ENCODE results near the gene GPRC5C. TPM values are rescaled to one million over a fixed set of nuclear protein-coding genes. Genes with fewer than 3 reads are reported as not detected.

The GPRC5C gene
- total RNA-seq, 1 donor from 2014 or later: 70.4 TPM

DNA sequence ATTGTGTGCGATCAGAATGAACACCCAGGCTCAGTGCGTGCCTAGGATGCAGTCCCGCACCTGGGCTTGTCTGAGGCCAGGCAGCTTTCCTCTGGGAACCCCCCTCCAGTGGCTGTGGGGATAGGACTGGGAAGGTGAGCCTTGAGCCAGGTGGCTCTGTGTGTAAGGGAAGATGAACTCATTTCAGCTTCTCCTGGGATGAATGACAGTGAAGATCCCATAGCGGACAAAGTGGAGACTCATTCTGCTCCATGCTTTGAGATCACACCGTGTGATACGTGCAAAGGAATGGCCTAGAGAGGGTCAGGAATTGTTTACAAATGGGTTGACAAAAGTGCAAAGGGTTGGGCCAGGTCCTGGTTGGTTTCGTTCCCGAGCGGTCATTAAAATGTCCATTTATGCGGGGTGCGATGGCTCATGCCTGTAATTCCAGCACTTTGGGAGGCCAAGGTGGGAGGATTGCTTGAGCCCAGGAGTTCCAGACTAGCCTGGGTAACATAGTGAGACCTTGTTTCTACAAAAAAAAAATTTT is 15.8 kb downstream of the GPRC5C start:
- H3K36me3 ChIP-seq (ENCODE audit: insufficient read depth, low read length): no peaks in the 10 kb centered on the region
- H3K36me3 Mint-ChIP-seq (ENCODE audit: low read depth, unreplicated experiment): peaks cover 21% of the 10 kb centered on the region
- TF ChIP-seq EZH2 (IDR thresholded peaks at IDR 0.05; ENCODE audit: insufficient read depth, low read length): no peak
- TF ChIP-seq, protein P1, sequence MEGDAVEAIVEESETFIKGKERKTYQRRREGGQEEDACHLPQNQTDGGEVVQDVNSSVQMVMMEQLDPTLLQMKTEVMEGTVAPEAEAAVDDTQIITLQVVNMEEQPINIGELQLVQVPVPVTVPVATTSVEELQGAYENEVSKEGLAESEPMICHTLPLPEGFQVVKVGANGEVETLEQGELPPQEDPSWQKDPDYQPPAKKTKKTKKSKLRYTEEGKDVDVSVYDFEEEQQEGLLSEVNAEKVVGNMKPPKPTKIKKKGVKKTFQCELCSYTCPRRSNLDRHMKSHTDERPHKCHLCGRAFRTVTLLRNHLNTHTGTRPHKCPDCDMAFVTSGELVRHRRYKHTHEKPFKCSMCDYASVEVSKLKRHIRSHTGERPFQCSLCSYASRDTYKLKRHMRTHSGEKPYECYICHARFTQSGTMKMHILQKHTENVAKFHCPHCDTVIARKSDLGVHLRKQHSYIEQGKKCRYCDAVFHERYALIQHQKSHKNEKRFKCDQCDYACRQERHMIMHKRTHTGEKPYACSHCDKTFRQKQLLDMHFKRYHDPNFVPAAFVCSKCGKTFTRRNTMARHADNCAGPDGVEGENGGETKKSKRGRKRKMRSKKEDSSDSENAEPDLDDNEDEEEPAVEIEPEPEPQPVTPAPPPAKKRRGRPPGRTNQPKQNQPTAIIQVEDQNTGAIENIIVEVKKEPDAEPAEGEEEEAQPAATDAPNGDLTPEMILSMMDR (IDR thresholded peaks at IDR 0.05; ENCODE audit: insufficient read depth, low read depth, low read length): no peak
- H3K9ac ChIP-seq (ENCODE audit: low read length): no peak overlapping the region
- no peaks in the 10 kb centered on the region for H3K9me3 Mint-ChIP-seq (ENCODE audit: unreplicated experiment)
- H3K27me3 Mint-ChIP-seq (ENCODE audit: low read depth, unreplicated experiment): peaks cover 2% of the 10 kb centered on the region
- H3K27ac Mint-ChIP-seq (ENCODE audit: unreplicated experiment): no peak overlapping the region
- FAIRE-seq: no peak
- H4K20me1 ChIP-seq (ENCODE audit: insufficient read depth, low read length): no peaks in the 10 kb centered on the region
- H3K27ac ChIP-seq (ENCODE audit: low read depth, low read length): no peak overlapping the region
- DNase-seq (ENCODE audit: low read depth): no peak
- H3K4me1 ChIP-seq (ENCODE audit: insufficient read depth, low read length): peaks cover 4% of the 10 kb centered on the region
- no peaks in the 10 kb centered on the region for H3K79me2 ChIP-seq (ENCODE audit: insufficient read depth, low read length)
- H3K27me3 ChIP-seq (ENCODE audit: insufficient read depth, low read length): no peaks in the 10 kb centered on the region
- no peak overlapping the region for H3K4me3 Mint-ChIP-seq (ENCODE audit: unreplicated experiment)
- H3K4me1 Mint-ChIP-seq (ENCODE audit: low read depth, unreplicated experiment): peaks cover 10% of the 10 kb centered on the region
- H3K9me3 ChIP-seq (ENCODE audit: insufficient read depth, low read depth, low read length): no peaks in the 10 kb centered on the region
- H2AFZ ChIP-seq (ENCODE audit: low read depth, low read length): no peak overlapping the region
- no peak overlapping the region for H3K4me3 ChIP-seq (ENCODE audit: insufficient read depth, low read depth, low read length)
- no peak overlapping the region for H3K4me2 ChIP-seq (ENCODE audit: low read length)

DNA sequence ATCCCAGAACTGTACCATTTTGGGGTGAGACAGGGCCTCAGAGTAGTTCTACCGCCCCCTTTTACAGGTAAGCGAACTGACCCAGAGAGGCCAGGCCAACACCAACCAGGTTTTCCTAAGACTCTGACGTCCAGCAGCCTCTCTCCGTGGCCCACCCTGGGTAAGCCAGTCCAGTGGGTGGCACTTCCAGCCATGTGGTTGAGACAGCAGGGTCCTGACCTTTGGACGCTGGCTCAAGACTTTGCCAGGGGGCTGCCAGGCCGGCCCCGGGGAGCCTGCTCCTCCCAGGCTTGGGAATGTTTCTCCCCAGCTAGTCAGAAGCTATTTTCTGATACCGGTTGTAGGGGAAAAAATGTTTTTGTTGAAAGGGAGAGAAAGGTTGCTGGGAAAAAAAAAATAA is 16.9 kb downstream of the GPRC5C start:
- Mint-ChIP-seq H3K9me3 (ENCODE audit: unreplicated experiment) (no peaks in the 10 kb centered on the region), H3K27me3 (ENCODE audit: low read depth, unreplicated experiment) (peaks cover 5% of the 10 kb centered on the region)

DNA sequence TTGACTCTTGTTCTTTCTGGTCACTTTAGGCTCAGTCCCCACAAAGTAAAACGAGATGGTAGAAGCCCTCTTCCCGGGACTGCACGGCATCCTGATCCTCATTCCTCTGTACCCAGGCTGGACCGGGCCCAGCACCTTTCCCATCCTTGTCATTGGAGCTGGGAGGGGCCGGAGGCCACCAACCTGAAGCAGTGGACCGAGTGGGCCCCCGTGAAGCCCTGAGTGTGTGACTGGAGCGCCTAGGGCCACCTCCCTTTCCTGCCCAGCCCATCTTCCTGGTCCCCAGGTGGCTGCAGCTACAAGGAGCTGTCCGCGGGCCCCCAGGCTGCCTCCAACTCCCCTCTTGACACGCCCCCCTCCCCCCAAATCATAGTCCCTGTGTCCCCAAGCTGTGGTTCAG is 17.4 kb downstream of the GPRC5C start:
- FAIRE-seq: no peak
- H3K4me1 Mint-ChIP-seq (ENCODE audit: low read depth, unreplicated experiment): peaks cover 4% of the 10 kb centered on the region
- H3K27ac Mint-ChIP-seq (ENCODE audit: unreplicated experiment): no peak overlapping the region

More for the DNA sequence above, 16.9 kb downstream of the GPRC5C start:
- FAIRE-seq (no peak), DNase-seq (ENCODE audit: low read depth) (no peak)
- Histone ChIP-seq H3K27me3 (ENCODE audit: insufficient read depth, low read length) (peaks cover 6% of the 10 kb centered on the region), H4K20me1 (ENCODE audit: insufficient read depth, low read length) (no peaks in the 10 kb centered on the region), H3K4me2 (ENCODE audit: low read length) (no peak overlapping the region), H3K79me2 (ENCODE audit: insufficient read depth, low read length) (no peaks in the 10 kb centered on the region), H3K9ac (ENCODE audit: low read length) (no peak overlapping the region), H3K4me3 (ENCODE audit: insufficient read depth, low read depth, low read length) (no peak overlapping the region), H3K27ac (ENCODE audit: low read depth, low read length) (no peak overlapping the region), H3K4me1 (ENCODE audit: insufficient read depth, low read length) (no peaks in the 10 kb centered on the region), H3K9me3 (ENCODE audit: insufficient read depth, low read depth, low read length) (no peaks in the 10 kb centered on the region), H2AFZ (ENCODE audit: low read depth, low read length) (no peak overlapping the region), H3K36me3 (ENCODE audit: insufficient read depth, low read length) (no peaks in the 10 kb centered on the region)
- Mint-ChIP-seq H3K4me3 (ENCODE audit: unreplicated experiment) (no peak overlapping the region), H3K36me3 (ENCODE audit: low read depth, unreplicated experiment) (peaks cover 21% of the 10 kb centered on the region), H3K4me1 (ENCODE audit: low read depth, unreplicated experiment) (peaks cover 8% of the 10 kb centered on the region), H3K27ac (ENCODE audit: unreplicated experiment) (no peak overlapping the region)
- TF ChIP-seq, protein P1 (IDR thresholded peaks at IDR 0.05; ENCODE audit: insufficient read depth, low read depth, low read length): no peak
- TF ChIP-seq EZH2 (IDR thresholded peaks at IDR 0.05; ENCODE audit: insufficient read depth, low read length): no peak

More for the DNA sequence above, 17.4 kb downstream of the GPRC5C start:
- Histone ChIP-seq H4K20me1 (ENCODE audit: insufficient read depth, low read length) (no peaks in the 10 kb centered on the region), H3K79me2 (ENCODE audit: insufficient read depth, low read length) (no peaks in the 10 kb centered on the region), H2AFZ (ENCODE audit: low read depth, low read length) (no peak overlapping the region), H3K27ac (ENCODE audit: low read depth, low read length) (no peak overlapping the region), H3K4me1 (ENCODE audit: insufficient read depth, low read length) (peaks cover 2% of the 10 kb centered on the region), H3K4me3 (ENCODE audit: insufficient read depth, low read depth, low read length) (no peak overlapping the region), H3K27me3 (ENCODE audit: insufficient read depth, low read length) (peaks cover 6% of the 10 kb centered on the region), H3K36me3 (ENCODE audit: insufficient read depth, low read length) (no peaks in the 10 kb centered on the region), H3K9ac (ENCODE audit: low read length) (no peak overlapping the region), H3K4me2 (ENCODE audit: low read length) (no peak overlapping the region), H3K9me3 (ENCODE audit: insufficient read depth, low read depth, low read length) (no peaks in the 10 kb centered on the region)
- TF ChIP-seq, protein P1 (IDR thresholded peaks at IDR 0.05; ENCODE audit: insufficient read depth, low read depth, low read length): no peak
- no peak for TF ChIP-seq EZH2 (IDR thresholded peaks at IDR 0.05; ENCODE audit: insufficient read depth, low read length)
- Mint-ChIP-seq H3K36me3 (ENCODE audit: low read depth, unreplicated experiment) (peaks cover 19% of the 10 kb centered on the region), H3K4me3 (ENCODE audit: unreplicated experiment) (no peak overlapping the region), H3K9me3 (ENCODE audit: unreplicated experiment) (no peaks in the 10 kb centered on the region), H3K27me3 (ENCODE audit: low read depth, unreplicated experiment) (peaks cover 5% of the 10 kb centered on the region)
- DNase-seq (ENCODE audit: low read depth): no peak
